ENCODE results near the gene TSPAN31.

DNA sequence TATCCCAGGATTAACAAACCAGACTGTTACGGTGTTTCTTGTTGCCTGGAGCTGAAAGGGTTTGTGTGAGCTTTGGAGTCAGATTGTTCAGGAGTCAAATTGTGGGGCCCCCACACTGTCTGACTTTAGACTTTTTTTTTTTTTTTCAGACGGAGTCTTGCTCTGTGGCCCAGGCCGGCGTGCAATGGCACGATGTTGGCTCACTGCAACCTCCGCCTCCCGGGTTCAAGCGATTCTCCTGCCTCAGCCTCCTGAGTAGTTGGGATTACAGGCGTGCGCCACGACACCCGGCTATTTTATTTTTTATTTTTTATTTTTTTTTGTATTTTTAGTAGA lies 38.6 kb downstream of the TSPAN31 start:
- TF ChIP-seq CTCF (IDR thresholded peaks at IDR 0.05) (no peak), POLR2A (IDR thresholded peaks at IDR 0.05) (no peak)
